Measurements from ENCODE around the gene POLR3H.

The POLR3H gene

GRCh38 chr22:41526830-41527799 is 17.2 kb downstream of the POLR3H start:
- peak; percentile 47 for DNase-seq (ENCODE audit: low read depth)
- H3K4me3 ChIP-seq (ENCODE audit: control insufficient read depth, low read depth, low read length) = no peak overlapping the region
- peak; percentile 84 for TF ChIP-seq CTCF (conservative IDR thresholded peaks at IDR 0.05; ENCODE audit: control insufficient read depth, insufficient read depth, low read depth, low read length)

GRCh38 chr22:41526226-41526829 is 17.9 kb downstream of the POLR3H start:
- TF ChIP-seq CTCF (conservative IDR thresholded peaks at IDR 0.05; ENCODE audit: control insufficient read depth, insufficient read depth, low read depth, low read length) = no peak
- DNase-seq (ENCODE audit: low read depth) = no peak
- H3K4me3 ChIP-seq (ENCODE audit: control insufficient read depth, low read depth, low read length) = no peak overlapping the region

- no peak for TF ChIP-seq CTCF (conservative IDR thresholded peaks at IDR 0.05; ENCODE audit: control insufficient read depth, insufficient read depth, low read depth, low read length)
- DNase-seq (ENCODE audit: low read depth) = no peak
- no peak overlapping the region for H3K4me3 ChIP-seq (ENCODE audit: control insufficient read depth, low read depth, low read length)
These were observed 18.6 kb downstream of the POLR3H start for GRCh38 chr22:41525450-41526225.

- peak; percentile 59 for DNase-seq (ENCODE audit: low read depth)
- no peak overlapping the region for H3K4me3 ChIP-seq (ENCODE audit: control insufficient read depth, low read depth, low read length)
- TF ChIP-seq CTCF (conservative IDR thresholded peaks at IDR 0.05; ENCODE audit: control insufficient read depth, insufficient read depth, low read depth, low read length) = no peak
These were observed 19.3 kb downstream of the POLR3H start for GRCh38 chr22:41524809-41525449.

- TF ChIP-seq CTCF (conservative IDR thresholded peaks at IDR 0.05; ENCODE audit: control insufficient read depth, insufficient read depth, low read depth, low read length) = no peak
- peak; percentile 65 for DNase-seq (ENCODE audit: low read depth)
- no peak overlapping the region for H3K4me3 ChIP-seq (ENCODE audit: control insufficient read depth, low read depth, low read length)
These were observed 20.0 kb downstream of the POLR3H start for GRCh38 chr22:41524251-41524661.

Data from fibroblast of mammary gland (primary cell).